HepG2 (cell line): ENCODE measurements around the gene ACVR2A. TPM values are rescaled to one million over a fixed set of nuclear protein-coding genes. Genes with fewer than 3 reads are reported as not detected.
A peak's percentile ranks its signal among the peaks of the same experiment; 100 is the strongest.

Experiments
- ATAC-seq: fragments of 200-7000 bp; cut with Tn5 transposase; 3 replicates; pipeline ENCODE4 v1.9.1; 2020; ENCODE audit warnings: mild to moderate bottlenecking, moderate library complexity
- BruUV-seq: library from RNA; stranded (reverse); fragments of 400-500 nt; replicated peaks from 2 replicates; lab custom pipeline; 2021; lab: Mats Ljungman, UMichigan
- CTCF ChIA-PET: fragments of 300-600 bp; formaldehyde crosslinking; extraction: SDS; loops from one replicate; lab custom pipeline; 2021; ENCODE audit warnings: low total read pairs, inconsistent platforms, low intra/inter-chr PET ratio; lab: Yijun Ruan, JAX
- POLR2A ChIA-PET: fragments of 350-600 bp; sonication (Branson Sonifier 250); formaldehyde crosslinking; loops from one replicate; lab custom pipeline; 2020; ENCODE audit warnings: antibody characterized with exemption, inconsistent platforms; lab: Yijun Ruan, JAX
- DNase-seq: peaks from one replicate; pipeline ENCODE4 v3.0.0-alpha.2; 2015; ENCODE audit warnings: low spot score
- FAIRE-seq: peaks from 3 replicates; lab custom pipeline; 2011; peaks lifted over from hg19 to GRCh38; lab: Jason Lieb, UNC
- H2AFZ ChIP-seq: one replicate; pipeline ENCODE4 v1.6.1; 2011; ENCODE audit warnings: low read length, inconsistent platforms
- H3K27ac ChIP-seq: fragments of 300-600 bp; 3 replicates; pipeline ENCODE4 v1.8.0; 2011; ENCODE audit warnings: mixed run types, mild to moderate bottlenecking, mixed read lengths, low read length, inconsistent platforms; ENCODE audit not compliant: insufficient read depth; ENCODE audit errors: extremely low read length
- H3K27me3 ChIP-seq, 2 experiments: fragments of 200-600 bp in 1 of 2; 2 replicates in 1 of 2; 3 replicates in 1 of 2; pipeline versions ENCODE4 v1.6.0 to v1.8.0; 2011; ENCODE audit warnings: low read length in 2 of 2, mild to moderate bottlenecking in 2 of 2, moderate library complexity in 2 of 2, inconsistent platforms in 1 of 2; ENCODE audit not compliant: insufficient read depth in 2 of 2, control insufficient read depth in 1 of 2
- H3K36me3 ChIP-seq, 2 experiments: fragments of 200-600 bp in 1 of 2; replicated peaks in 1 of 2; 2 replicates in 1 of 2; 3 replicates in 1 of 2; pipeline versions ENCODE4 v1.5.1 to v1.8.0; 2011; ENCODE audit warnings: low read length in 2 of 2, inconsistent platforms in 1 of 2; ENCODE audit not compliant: insufficient read depth in 2 of 2, control insufficient read depth in 1 of 2
- H3K4me1 ChIP-seq: 2 replicates; pipeline ENCODE4 v1.5.1; 2012; ENCODE audit warnings: low read length, inconsistent platforms; ENCODE audit not compliant: insufficient read depth
- H3K4me2 ChIP-seq: 2 replicates; pipeline ENCODE4 v1.6.0; 2011; ENCODE audit warnings: low read depth, low read length, inconsistent platforms
- H3K4me3 ChIP-seq, 3 experiments: fragments of 200-600 bp in 1 of 3; sonication (generic), shearing (Covaris generic) in 1 of 3; replicated peaks in 1 of 3; 2 replicates each; pipeline ENCODE4 v1.5.1; 2011 to 2016; ENCODE audit warnings: low read length in 3 of 3, inconsistent platforms in 2 of 3, low read depth in 2 of 3, mild to moderate bottlenecking in 2 of 3, control low read depth in 1 of 3, mixed read lengths in 1 of 3; ENCODE audit not compliant: insufficient read depth in 1 of 3
- H3K79me2 ChIP-seq: one replicate; pipeline ENCODE4 v1.6.1; 2011; ENCODE audit warnings: low read length, inconsistent platforms; ENCODE audit not compliant: insufficient read depth
- H3K9ac ChIP-seq: 2 replicates; pipeline ENCODE4 v1.6.0; 2011; ENCODE audit warnings: mild to moderate bottlenecking, low read depth, low read length, inconsistent platforms; ENCODE audit not compliant: insufficient read depth
- H3K9me3 ChIP-seq: 2 replicates; pipeline ENCODE4 v1.5.1; 2012; ENCODE audit warnings: mild to moderate bottlenecking, low read length
- H4K20me1 ChIP-seq: 2 replicates; pipeline ENCODE4 v1.6.0; 2011; ENCODE audit warnings: inconsistent platforms, mild to moderate bottlenecking, low read length, moderate library complexity; ENCODE audit not compliant: insufficient read depth
- E2F5 ChIP-seq: sonication (generic); formaldehyde crosslinking; conservative IDR thresholded peaks from 2 replicates; pipeline ENCODE4 v1.4.0; 2020; ENCODE audit warnings: missing genetic modification reagents
- MIER2 ChIP-seq: IDR thresholded peaks from 2 replicates; pipeline ENCODE4 v1.6.1; 2016; ENCODE audit warnings: missing biosample characterization, missing genetic modification reagents
- ZFAT ChIP-seq: sonication (generic); formaldehyde crosslinking; conservative IDR thresholded peaks from 2 replicates; pipeline ENCODE4 v1.8.1; 2023; ENCODE audit warnings: missing genetic modification reagents, inconsistent platforms
- WGBS: methylation state at CpG from one replicate; pipeline ENCODE4 v1.1.6; 2017; ENCODE audit warnings: low lambda C conversion rate; 5-methylcytosine and 5-hydroxymethylcytosine counted together
- in situ Hi-C: cut with HindIII; loops from 2 replicates; pipeline ENCODE4 v1.10.0; 2017; ENCODE audit warnings: low pct_unique_long_range_greater_than_20kb; ENCODE audit not compliant: extremely low pct_ligation_motif_present
- intact Hi-C: fragments of 100-400 bp; cut with micrococcal nuclease; formaldehyde crosslinking; loops from one replicate; pipeline ENCODE4 v1.10.0; 2022; ENCODE audit not compliant: unreplicated experiment
- polyA plus RNA-seq, 8 experiments: library from polyadenylated mRNA; depleted of rRNA in 3 of 8; stranded (reverse) in 7 of 8; unstranded in 1 of 8; fragments of >200 nt; fragmentation: Illumina TruSeq in 4 of 8; extraction: Trizol in 4 of 8; gene quantifications; 2 replicates each; pipeline versions ENCODE4 v1.2.1 to v1.2.3, GENCODE V29; 2011 to 2016; ENCODE audit warnings: low read depth in 4 of 8, missing spikeins in 1 of 8, mixed read lengths in 1 of 8; ENCODE audit not compliant: insufficient read depth in 1 of 8
- total RNA-seq, 5 experiments: library from RNA; depleted of rRNA; stranded (reverse); fragments of >200 nt; fragmentation: Illumina TruSeq; extraction: Trizol; gene quantifications; 2 replicates each; pipeline ENCODE4 v1.2.3, GENCODE V29; 2016; ENCODE audit warnings: low read depth in 1 of 5
- TF ChIP-seq, protein P1 (sequence below), 2 experiments: IDR thresholded peaks; 2 replicates each; pipeline ENCODE4 v1.6.1; 2011 to 2012; ENCODE audit warnings: low read length in 2 of 2, borderline replicate concordance in 1 of 2, low read depth in 1 of 2, mild to moderate bottlenecking in 1 of 2, moderate library complexity in 1 of 2

ACVR2A gene
- total and polyA plus RNA-seq, 2 of the 13 experiments (the other 11 are each of a cell fraction or from before 2014, with no cell fraction given) = 8.3 to 18.0 TPM

DNA sequence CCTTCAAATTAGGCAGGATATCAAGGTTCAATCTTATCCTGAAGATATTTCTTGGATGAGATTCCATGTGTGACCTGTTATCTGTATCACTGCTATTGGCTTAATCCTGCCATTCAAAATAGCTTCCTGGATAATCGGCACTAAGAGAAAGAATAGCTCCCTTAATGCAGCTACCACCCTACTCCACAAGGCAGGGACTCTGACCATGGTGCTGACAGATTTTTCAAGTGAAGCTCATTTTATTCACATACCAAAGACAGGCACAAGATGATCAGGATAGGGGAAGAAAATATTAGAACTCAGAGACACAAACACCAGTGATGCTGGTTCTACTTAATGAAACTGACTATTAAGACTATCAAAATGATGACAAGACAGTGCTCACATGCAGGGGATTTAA lies 100.8 kb downstream of the ACVR2A start:
- in situ Hi-C loops = loop anchor here (25.0 kb wide), 1 partner anchor 1042 kb away; no protein-coding TSS in a partner anchor

More for the DNA sequence above, 100.8 kb downstream of the ACVR2A start:
- H3K4me2 ChIP-seq = no peak overlapping the region
- TF ChIP-seq, protein P1, sequence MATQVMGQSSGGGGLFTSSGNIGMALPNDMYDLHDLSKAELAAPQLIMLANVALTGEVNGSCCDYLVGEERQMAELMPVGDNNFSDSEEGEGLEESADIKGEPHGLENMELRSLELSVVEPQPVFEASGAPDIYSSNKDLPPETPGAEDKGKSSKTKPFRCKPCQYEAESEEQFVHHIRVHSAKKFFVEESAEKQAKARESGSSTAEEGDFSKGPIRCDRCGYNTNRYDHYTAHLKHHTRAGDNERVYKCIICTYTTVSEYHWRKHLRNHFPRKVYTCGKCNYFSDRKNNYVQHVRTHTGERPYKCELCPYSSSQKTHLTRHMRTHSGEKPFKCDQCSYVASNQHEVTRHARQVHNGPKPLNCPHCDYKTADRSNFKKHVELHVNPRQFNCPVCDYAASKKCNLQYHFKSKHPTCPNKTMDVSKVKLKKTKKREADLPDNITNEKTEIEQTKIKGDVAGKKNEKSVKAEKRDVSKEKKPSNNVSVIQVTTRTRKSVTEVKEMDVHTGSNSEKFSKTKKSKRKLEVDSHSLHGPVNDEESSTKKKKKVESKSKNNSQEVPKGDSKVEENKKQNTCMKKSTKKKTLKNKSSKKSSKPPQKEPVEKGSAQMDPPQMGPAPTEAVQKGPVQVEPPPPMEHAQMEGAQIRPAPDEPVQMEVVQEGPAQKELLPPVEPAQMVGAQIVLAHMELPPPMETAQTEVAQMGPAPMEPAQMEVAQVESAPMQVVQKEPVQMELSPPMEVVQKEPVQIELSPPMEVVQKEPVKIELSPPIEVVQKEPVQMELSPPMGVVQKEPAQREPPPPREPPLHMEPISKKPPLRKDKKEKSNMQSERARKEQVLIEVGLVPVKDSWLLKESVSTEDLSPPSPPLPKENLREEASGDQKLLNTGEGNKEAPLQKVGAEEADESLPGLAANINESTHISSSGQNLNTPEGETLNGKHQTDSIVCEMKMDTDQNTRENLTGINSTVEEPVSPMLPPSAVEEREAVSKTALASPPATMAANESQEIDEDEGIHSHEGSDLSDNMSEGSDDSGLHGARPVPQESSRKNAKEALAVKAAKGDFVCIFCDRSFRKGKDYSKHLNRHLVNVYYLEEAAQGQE (IDR thresholded peaks at IDR 0.05; ENCODE audit: borderline replicate concordance in 1 of 2, low read depth in 1 of 2, low read length in 2 of 2) = peak; percentile 23 to 89
- TF ChIP-seq ZFAT (CRISPR knock-in tag) = no peak
- no peak for TF ChIP-seq E2F5 (CRISPR knock-in tag)
- TF ChIP-seq MIER2 = peak; percentile 79; the same call in 1 of the 2 replicates
- TF ChIP-seq, all 625 proteins: peak for 2
- ChIA-PET CTCF (no interaction called here), POLR2A (no interaction called here)
- no peak for DNase-seq
- H3K9me3 ChIP-seq = no peaks in the 10 kb centered on the region
- no peak overlapping the region for H3K9ac ChIP-seq
- H3K4me3 ChIP-seq = no peak overlapping the region
- WGBS = 100% methylated on average over 1 of the region's 1 CpG
- intact Hi-C loops = no loop called here
- FAIRE-seq = no peak
- H3K27ac ChIP-seq = no peak overlapping the region
- no peaks in the 10 kb centered on the region for H3K27me3 ChIP-seq
- peaks cover 3 to 24% of the 10 kb centered on the region in 2 experiments; a peak in 4 of 5 replicates for H3K36me3 ChIP-seq
- no peak overlapping the region for H2AFZ ChIP-seq
- H3K4me1 ChIP-seq = no peaks in the 10 kb centered on the region
- no peaks in the 10 kb centered on the region for H3K79me2 ChIP-seq
- H4K20me1 ChIP-seq = no peaks in the 10 kb centered on the region
- BruUV-seq = no TSS peak
- no peak for ATAC-seq
